ENCODE measurements around the gene HSF2BP.
"Not testable (repeated sequence)": the region's sequence is repeated elsewhere in the genome, so short reads cannot be mapped to it uniquely, and the experiment has no call there.

- TF ChIP-seq CTCF, POLR2A, EP300 (IDR thresholded peaks at IDR 0.05): not testable (repeated sequence)
Observed at GRCh38 chr21:43570195-43570594, 89.1 kb downstream of the HSF2BP start.
